Gastrocnemius medialis (tissue), 4 donors: Measurements from ENCODE around the gene RSF1. TPM values are rescaled to one million over a fixed set of nuclear protein-coding genes. Genes with fewer than 3 reads are reported as not detected.

ENCODE experiments used
- ATAC-seq, 2 donors: fragments of 150-250 bp; one replicate each; pipeline ENCODE4 v1.9.1; 2016
- DNase-seq, 2 donors: peaks; one replicate each; pipeline ENCODE4 v3.0.0-alpha.2; 2019
- H3K27ac ChIP-seq, 4 donors: fragments of 200-600 bp; sonication (generic); 1 replicate in 1 of 4; 2 replicates in 3 of 4; pipeline ENCODE4 v1.5.1; 2016 to 2018; ENCODE audit warnings: mild to moderate bottlenecking in 2 of 4, moderate library complexity in 1 of 4
- H3K27me3 ChIP-seq, 3 donors: fragments of 200-600 bp; sonication (generic) in 2 of 3; 1 replicate in 1 of 3; 2 replicates in 2 of 3; pipeline versions ENCODE4 v1.5.1 to v1.6.0; 2016 to 2019; ENCODE audit warnings: mild to moderate bottlenecking in 1 of 3, moderate library complexity in 1 of 3
- H3K36me3 ChIP-seq, 2 donors: fragments of 200-600 bp; sonication (generic) in 1 of 2; one replicate each; pipeline ENCODE4 v1.5.1; 2017 to 2018
- H3K4me1 ChIP-seq, 2 donors: fragments of 200-600 bp; sonication (generic) in 1 of 2; one replicate each; pipeline ENCODE4 v1.5.1; 2016 to 2017; ENCODE audit warnings: mild to moderate bottlenecking in 2 of 2
- H3K4me3 ChIP-seq, 4 donors: fragments of 200-600 bp; sonication (generic) in 3 of 4; 1 replicate in 1 of 4; 2 replicates in 3 of 4; pipeline ENCODE4 v1.5.1; 2016 to 2019; ENCODE audit warnings: mild to moderate bottlenecking in 2 of 4
- H3K9me3 ChIP-seq, 3 donors: fragments of 200-600 bp; sonication (generic) in 2 of 3; 1 replicate in 1 of 3; 2 replicates in 2 of 3; pipeline ENCODE4 v1.5.1; 2016 to 2019
- CTCF ChIP-seq, 5 experiments: fragments of 450-650 bp in 3 of 5; fragments of 200-600 bp in 2 of 5; sonication (generic) in 2 of 5; IDR thresholded peaks in 4 of 5; conservative IDR thresholded peaks in 1 of 5; 1 replicate in 4 of 5; 2 replicates in 1 of 5; pipeline ENCODE4 v1.5.1; 2016 to 2019; ENCODE audit warnings: antibody characterized with exemption in 5 of 5, mild to moderate bottlenecking in 3 of 5, moderate library complexity in 3 of 5
- POLR2A ChIP-seq, 2 donors: fragments of 450-650 bp; IDR thresholded peaks; one replicate each; pipeline ENCODE4 v1.6.1; 2017; ENCODE audit warnings: antibody characterized with exemption in 2 of 2, mild to moderate bottlenecking in 2 of 2, moderate library complexity in 2 of 2
- in situ Hi-C, 4 donors: fragments of 200-750 bp; cut with MboI; loops; one replicate each; pipeline versions ENCODE4 v1.15.0 to v1.8.0; 2017; ENCODE audit warnings: low sequenced_read_pairs in 4 of 4
- intact Hi-C: fragments of 100-400 bp; cut with DNase I; formaldehyde crosslinking; loops from one replicate; pipeline ENCODE4 v1.15.1; 2023; ENCODE audit warnings: low total_unique reads
- total RNA-seq, 4 donors: library from RNA; depleted of rRNA; stranded (reverse); fragments of >200 nt; gene quantifications; one replicate each; pipeline versions ENCODE4 v1.1.0 to v1.2.3, GENCODE V29; 2016

RSF1 gene
- total RNA-seq, 4 donors from 2014 or later = 17.9 to 48.4 (median 45.7) TPM

GRCh38 chr11:77793972-77794371, 26.6 kb downstream of the RSF1 start:
- TF ChIP-seq POLR2A (IDR thresholded peaks at IDR 0.05) (no peak), CTCF (IDR thresholded peaks at IDR 0.05 in 4 of 5, conservative IDR thresholded peaks at IDR 0.05 in 1 of 5) (no peak)
- intact Hi-C loops = no loop called here
- Histone ChIP-seq H3K9me3 (no peaks in the 10 kb centered on the region), H3K27ac (no peak overlapping the region), H3K27me3 (no peaks in the 10 kb centered on the region), H3K4me1 (peaks cover 18% of the 10 kb centered on the region in 2 donors), H3K36me3 (no peaks in the 10 kb centered on the region), H3K4me3 (no peak overlapping the region)
- ATAC-seq (no peak), DNase-seq (no peak)
- in situ Hi-C loops = no loop called here

- Histone ChIP-seq H3K27me3 (no peaks in the 10 kb centered on the region), H3K4me1 (peaks cover 30 to 31% of the 10 kb centered on the region in 2 donors), H3K9me3 (no peaks in the 10 kb centered on the region), H3K4me3 (no peak overlapping the region), H3K27ac (no peak overlapping the region), H3K36me3 (no peaks in the 10 kb centered on the region)
- DNase-seq (no peak), ATAC-seq (no peak)
- no peak for TF ChIP-seq CTCF (IDR thresholded peaks at IDR 0.05 in 4 of 5, conservative IDR thresholded peaks at IDR 0.05 in 1 of 5)
- TF ChIP-seq POLR2A (IDR thresholded peaks at IDR 0.05) = no peak
- in situ Hi-C loops = no loop called here
- intact Hi-C loops = no loop called here
Measured at GRCh38 chr11:77791301-77791700, 29.2 kb downstream of the RSF1 start.

GRCh38 chr11:77789731-77790476, 30.6 kb downstream of the RSF1 start:
- in situ Hi-C loops = no loop called here
- ATAC-seq = no peak

GRCh38 chr11:77789061-77789730, 31.3 kb downstream of the RSF1 start:
- Histone ChIP-seq H3K4me3 (no peak overlapping the region), H3K27ac (peak overlapping the region in 1 of 4 donors; percentile 2), H3K36me3 (no peaks in the 10 kb centered on the region), H3K4me1 (peaks cover 30 to 34% of the 10 kb centered on the region in 2 donors), H3K27me3 (no peaks in the 10 kb centered on the region), H3K9me3 (no peaks in the 10 kb centered on the region)
- ATAC-seq (no peak), DNase-seq (no peak)
- TF ChIP-seq CTCF (IDR thresholded peaks at IDR 0.05 in 4 of 5, conservative IDR thresholded peaks at IDR 0.05 in 1 of 5) = no peak
- no peak for TF ChIP-seq POLR2A (IDR thresholded peaks at IDR 0.05)
- in situ Hi-C loops (no loop called here), intact Hi-C loops (no loop called here)

More at GRCh38 chr11:77789731-77790476, 30.6 kb downstream of the RSF1 start:
- intact Hi-C loops = no loop called here
- Histone ChIP-seq H3K4me1 (peaks cover 26 to 31% of the 10 kb centered on the region in 2 donors), H3K4me3 (no peak overlapping the region), H3K9me3 (no peaks in the 10 kb centered on the region), H3K27ac (no peak overlapping the region), H3K27me3 (no peaks in the 10 kb centered on the region), H3K36me3 (no peaks in the 10 kb centered on the region)
- DNase-seq = no peak
- no peak for TF ChIP-seq CTCF (IDR thresholded peaks at IDR 0.05 in 4 of 5, conservative IDR thresholded peaks at IDR 0.05 in 1 of 5)
- no peak for TF ChIP-seq POLR2A (IDR thresholded peaks at IDR 0.05)
